Mesenchymal stem cell (in vitro differentiated cells and primary cell): ENCODE results near the gene MISP3.
A peak's percentile ranks its signal among the peaks of the same experiment; 100 is the strongest.

Experiments
- DNase-seq: peaks from one replicate; pipeline ENCODE4 v3.0.0-alpha.2; 2013
- H2AFZ ChIP-seq: one replicate; pipeline ENCODE4 v1.6.1; 2013; ENCODE audit warnings: low read depth, mild to moderate bottlenecking, control low read depth, inconsistent platforms, low read length, moderate library complexity
- H2AK5ac ChIP-seq: 2 replicates; pipeline ENCODE4 v1.6.1; 2013; ENCODE audit warnings: low read length, moderate library complexity, mild to moderate bottlenecking, inconsistent platforms; ENCODE audit not compliant: severe bottlenecking
- H2BK120ac ChIP-seq: one replicate; pipeline ENCODE4 v1.6.1; 2013; ENCODE audit warnings: low read depth, mild to moderate bottlenecking, inconsistent platforms, low read length, moderate library complexity
- H2BK12ac ChIP-seq, 2 experiments: one replicate each; pipeline ENCODE4 v1.6.1; 2013; ENCODE audit warnings: inconsistent platforms in 2 of 2, low read length in 2 of 2, mild to moderate bottlenecking in 2 of 2, moderate library complexity in 2 of 2, control low read depth in 1 of 2
- H2BK15ac ChIP-seq: one replicate; pipeline ENCODE4 v1.6.1; 2013; ENCODE audit warnings: mild to moderate bottlenecking, low read depth, inconsistent platforms; ENCODE audit not compliant: poor library complexity, severe bottlenecking
- H2BK5ac ChIP-seq: 2 replicates; pipeline ENCODE4 v1.6.1; 2013; ENCODE audit warnings: low read depth, mild to moderate bottlenecking, low read length, control low read depth, inconsistent platforms; ENCODE audit not compliant: poor library complexity, severe bottlenecking
- H3K14ac ChIP-seq, 2 experiments: one replicate each; pipeline ENCODE4 v1.6.1; 2013; ENCODE audit warnings: inconsistent platforms in 2 of 2, low read length in 2 of 2, control low read depth in 1 of 2, mild to moderate bottlenecking in 1 of 2, moderate library complexity in 1 of 2
- H3K18ac ChIP-seq, 2 experiments: one replicate each; pipeline ENCODE4 v1.6.1; 2013; ENCODE audit warnings: inconsistent platforms in 2 of 2, low read length in 2 of 2, control low read depth in 1 of 2, low read depth in 1 of 2, mild to moderate bottlenecking in 1 of 2
- H3K23ac ChIP-seq, 2 experiments: one replicate each; pipeline ENCODE4 v1.6.1; 2013; ENCODE audit warnings: inconsistent platforms in 2 of 2, low read length in 2 of 2, mild to moderate bottlenecking in 2 of 2, moderate library complexity in 2 of 2, control low read depth in 1 of 2
- H3K27ac ChIP-seq: 2 replicates; pipeline ENCODE4 v1.5.1; 2013; ENCODE audit warnings: mild to moderate bottlenecking, moderate library complexity, low read length, control low read depth, inconsistent platforms; ENCODE audit not compliant: poor library complexity, severe bottlenecking
- H3K27me3 ChIP-seq, 2 experiments: 2 replicates each; pipeline versions ENCODE4 v1.6.1 to v1.7.0; 2013; ENCODE audit warnings: low read length in 2 of 2, mild to moderate bottlenecking in 2 of 2, moderate library complexity in 2 of 2, control low read depth in 1 of 2, inconsistent platforms in 1 of 2; ENCODE audit not compliant: control insufficient read depth in 1 of 2, insufficient read depth in 1 of 2
- H3K36me3 ChIP-seq, 2 experiments: 2 replicates each; pipeline versions ENCODE4 v1.6.1 to v1.7.0; 2013; ENCODE audit warnings: low read length in 2 of 2, control low read depth in 1 of 2, inconsistent platforms in 1 of 2, low read depth in 1 of 2, mild to moderate bottlenecking in 1 of 2; ENCODE audit not compliant: insufficient read depth in 2 of 2, control insufficient read depth in 1 of 2
- H3K4ac ChIP-seq, 2 experiments: one replicate each; pipeline ENCODE4 v1.6.1; 2013; ENCODE audit warnings: inconsistent platforms in 2 of 2, low read length in 2 of 2, mild to moderate bottlenecking in 2 of 2, moderate library complexity in 2 of 2, control low read depth in 1 of 2, low read depth in 1 of 2
- H3K4me1 ChIP-seq: 2 replicates; pipeline ENCODE4 v1.6.1; 2013; ENCODE audit warnings: low read depth, low read length, control low read depth; ENCODE audit not compliant: control insufficient read depth, insufficient read depth
- H3K4me2 ChIP-seq: 2 replicates; pipeline ENCODE4 v1.6.1; 2013; ENCODE audit warnings: low read length, mild to moderate bottlenecking, inconsistent platforms; ENCODE audit not compliant: poor library complexity, severe bottlenecking
- H3K4me3 ChIP-seq, 2 experiments: 2 replicates each; pipeline versions ENCODE4 v1.5.1 to v1.7.0; 2013; ENCODE audit warnings: low read length in 2 of 2, mild to moderate bottlenecking in 2 of 2, control low read depth in 1 of 2, low read depth in 1 of 2; ENCODE audit not compliant: insufficient read depth in 1 of 2
- H3K79me1 ChIP-seq: replicated peaks from 2 replicates; pipeline ENCODE4 v1.6.1; 2013; ENCODE audit warnings: mild to moderate bottlenecking, control low read depth, low read length, inconsistent platforms; ENCODE audit not compliant: poor library complexity, severe bottlenecking
- H3K9ac ChIP-seq: 2 replicates; pipeline ENCODE4 v1.7.0; 2013; ENCODE audit warnings: mild to moderate bottlenecking, low read length, moderate library complexity
- H3K9me3 ChIP-seq: 2 replicates; pipeline ENCODE4 v1.7.0; 2013; ENCODE audit warnings: mild to moderate bottlenecking, low read length; ENCODE audit not compliant: control insufficient read depth
- H4K8ac ChIP-seq: one replicate; pipeline ENCODE4 v1.6.1; 2013; ENCODE audit warnings: inconsistent platforms, mild to moderate bottlenecking, low read length, moderate library complexity
- H4K91ac ChIP-seq: one replicate; pipeline ENCODE4 v1.6.1; 2013; ENCODE audit warnings: mild to moderate bottlenecking, low read length, inconsistent platforms
- WGBS: methylation state at CpG from one replicate; pipeline ENCODE4 v1.1.7; 2013; ENCODE audit warnings: mixed read lengths; 5-methylcytosine and 5-hydroxymethylcytosine counted together

MISP3 gene

DNA sequence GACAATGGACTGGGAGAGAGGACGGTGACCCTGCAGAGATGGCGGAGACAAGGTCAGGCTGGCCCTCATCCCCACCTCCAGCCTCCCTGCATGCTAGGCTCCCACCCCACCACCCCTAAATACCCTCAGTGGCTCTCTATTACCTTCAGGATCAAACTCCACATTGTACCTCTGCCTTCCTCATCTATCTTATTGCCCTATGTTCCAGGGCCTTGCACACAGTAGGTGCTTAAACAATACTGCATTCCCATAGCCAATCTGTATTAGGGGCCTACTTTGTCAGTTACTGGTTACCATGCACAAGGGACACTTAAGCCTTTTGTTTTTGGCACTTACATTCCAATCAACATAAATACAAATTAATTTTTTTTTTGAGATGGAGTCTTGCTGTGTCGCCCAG lies 17.2 kb upstream of the MISP3 start:
- Histone ChIP-seq H4K91ac (no peak overlapping the region), H3K27me3 (peaks cover 31 to 45% of the 10 kb centered on the region in 2 experiments), H2BK120ac (no peak overlapping the region), H2AK5ac (no peak overlapping the region), H2BK12ac (no peak overlapping the region), H3K23ac (no peak overlapping the region), H3K9ac (no peak overlapping the region), H3K79me1 (no peaks in the 10 kb centered on the region), H3K9me3 (peaks cover 3% of the 10 kb centered on the region), H4K8ac (no peak overlapping the region), H2BK15ac (no peak overlapping the region), H3K4ac (no peak overlapping the region), H2BK5ac (no peak overlapping the region), H3K4me3 (no peak overlapping the region), H3K4me2 (no peak overlapping the region), H3K4me1 (peaks cover 14% of the 10 kb centered on the region), H3K18ac (no peak overlapping the region), H2AFZ (no peak overlapping the region), H3K27ac (no peak overlapping the region), H3K36me3 (peaks cover 0 to 14% of the 10 kb centered on the region in 2 experiments), H3K14ac (no peak overlapping the region)
- no peak for DNase-seq
- WGBS, result 91% methylated on average over 3 of the region's 3 CpGs

DNA sequence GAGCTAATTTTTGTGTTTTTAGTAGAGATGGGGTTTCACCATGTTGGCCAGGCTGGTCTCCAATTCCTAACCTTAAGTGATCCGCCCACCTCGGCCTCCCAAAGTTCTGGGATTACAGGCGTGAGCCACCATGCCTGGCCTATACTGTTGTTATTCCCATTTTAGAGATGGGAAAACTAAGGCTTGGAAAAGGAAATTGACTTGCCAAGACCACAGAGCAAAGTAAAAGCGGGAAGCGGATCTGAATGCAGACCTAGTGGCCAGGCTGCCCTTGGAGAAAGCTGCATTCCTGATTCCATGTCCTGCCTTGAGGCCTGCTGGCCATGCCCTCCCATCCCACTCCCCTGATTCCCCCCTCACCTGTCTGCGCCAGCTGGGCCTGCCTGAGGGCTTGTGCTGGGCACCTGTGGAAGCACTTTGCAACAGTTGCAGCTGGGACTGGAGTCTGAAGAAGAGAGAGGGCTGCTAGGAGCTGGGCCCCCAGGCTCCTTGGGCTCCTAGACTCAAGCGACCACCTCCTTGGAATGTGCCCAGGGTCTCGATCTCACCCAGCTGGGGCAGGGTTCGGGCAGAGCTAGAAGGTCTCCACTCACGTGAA lies 16.4 kb upstream of the MISP3 start:
- H3K18ac ChIP-seq, result no peak overlapping the region
- no peak overlapping the region for H3K4ac ChIP-seq
- no peak overlapping the region for H3K4me3 ChIP-seq
- no peak overlapping the region for H3K23ac ChIP-seq
- peaks cover 14% of the 10 kb centered on the region for H3K4me1 ChIP-seq
- WGBS, result 87% methylated on average over 10 of the region's 10 CpGs
- no peak overlapping the region for H2BK120ac ChIP-seq
- H2AFZ ChIP-seq, result no peak overlapping the region
- no peaks in the 10 kb centered on the region for H3K79me1 ChIP-seq
- no peak overlapping the region for H2BK15ac ChIP-seq
- H3K27me3 ChIP-seq, result peaks cover 34 to 52% of the 10 kb centered on the region in 2 experiments
- no peak overlapping the region for H3K14ac ChIP-seq
- no peak overlapping the region for H2BK5ac ChIP-seq
- no peak for DNase-seq
- no peak overlapping the region for H2AK5ac ChIP-seq
- H3K9ac ChIP-seq, result no peak overlapping the region
- no peak overlapping the region for H4K8ac ChIP-seq
- H4K91ac ChIP-seq, result no peak overlapping the region
- no peak overlapping the region for H3K4me2 ChIP-seq
- peaks cover 0 to 9% of the 10 kb centered on the region in 2 experiments for H3K36me3 ChIP-seq
- no peak overlapping the region for H3K27ac ChIP-seq
- H2BK12ac ChIP-seq, result peak overlapping the region in 1 of 2 experiments; percentile 31
- H3K9me3 ChIP-seq, result peaks cover 3% of the 10 kb centered on the region

- Histone ChIP-seq H3K4me1 (peaks cover 18% of the 10 kb centered on the region), H3K4ac (no peak overlapping the region), H3K79me1 (no peaks in the 10 kb centered on the region), H2BK120ac (no peak overlapping the region), H3K36me3 (peaks cover 0 to 5% of the 10 kb centered on the region in 2 experiments), H2BK12ac (no peak overlapping the region), H3K4me3 (peak overlapping the region in 1 of 2 experiments; percentile 42), H2BK5ac (no peak overlapping the region), H2BK15ac (no peak overlapping the region), H4K8ac (no peak overlapping the region), H3K9ac (no peak overlapping the region), H3K18ac (peak overlapping the region in 1 of 2 experiments; percentile 34), H3K14ac (no peak overlapping the region), H3K4me2 (peak overlapping the region; percentile 90), H3K27ac (no peak overlapping the region), H4K91ac (no peak overlapping the region), H2AK5ac (no peak overlapping the region), H3K27me3 (peaks cover 34 to 55% of the 10 kb centered on the region in 2 experiments), H3K9me3 (peaks cover 3% of the 10 kb centered on the region), H2AFZ (no peak overlapping the region), H3K23ac (no peak overlapping the region)
- 32% methylated on average over 16 of the region's 19 CpGs for WGBS
- no peak for DNase-seq
These were observed 15.7 kb upstream of the MISP3 start for GRCh38 chr19:14056741-14057356.

DNA sequence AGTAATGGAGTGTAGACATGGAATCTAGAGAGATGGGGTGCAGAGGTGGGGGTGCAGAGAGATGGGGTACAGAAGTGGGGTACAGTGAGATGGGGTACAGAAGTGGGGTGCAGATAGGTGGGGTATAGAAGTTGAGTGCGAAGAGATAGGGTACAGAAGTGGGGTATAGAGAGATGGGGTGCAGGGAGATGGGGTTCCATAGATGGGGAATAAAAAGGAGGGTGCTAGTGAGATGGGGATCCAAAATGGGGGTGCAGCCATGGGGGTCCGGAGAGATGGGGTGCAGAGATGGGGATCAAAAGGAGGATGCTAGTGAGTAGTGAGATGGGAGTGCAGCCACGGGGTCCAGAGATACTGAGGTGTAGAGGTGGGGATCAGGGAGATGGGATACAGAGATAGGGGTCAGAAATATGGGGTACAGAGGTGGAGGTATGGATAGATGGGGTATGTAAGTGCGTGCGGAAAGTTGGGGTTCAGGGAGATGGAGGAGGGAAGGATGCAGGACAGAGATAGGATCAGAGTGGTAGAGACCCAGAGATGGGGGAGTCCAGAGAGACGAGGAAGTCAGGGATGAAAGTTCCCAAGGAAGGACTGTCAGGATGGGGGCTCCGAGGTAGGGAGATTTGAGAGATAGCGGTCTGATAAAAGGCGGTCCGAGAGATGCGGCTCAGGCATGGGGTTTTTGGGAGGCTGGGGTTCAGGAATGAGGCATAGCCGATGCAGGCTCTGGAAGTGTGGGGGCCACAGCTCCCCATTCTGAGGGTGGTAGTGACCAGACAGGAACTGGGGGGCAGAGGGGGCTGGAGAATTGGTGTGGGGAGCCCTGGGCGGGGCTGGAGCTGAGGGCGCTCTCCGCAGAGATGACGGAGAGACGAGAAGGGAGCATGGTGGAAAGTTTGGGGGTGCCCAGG lies 14.1 kb upstream of the MISP3 start:
- no peaks in the 10 kb centered on the region for H3K79me1 ChIP-seq
- no peak overlapping the region for H2AFZ ChIP-seq
- H3K4ac ChIP-seq, result no peak overlapping the region
- no peak overlapping the region for H4K8ac ChIP-seq
- H3K23ac ChIP-seq, result no peak overlapping the region
- no peak overlapping the region for H2BK12ac ChIP-seq
- no peak overlapping the region for H2BK120ac ChIP-seq
- no peaks in the 10 kb centered on the region for H3K9me3 ChIP-seq
- H2AK5ac ChIP-seq, result no peak overlapping the region
- no peaks in the 10 kb centered on the region for H3K36me3 ChIP-seq
- H3K27ac ChIP-seq, result no peak overlapping the region
- H3K4me1 ChIP-seq, result peaks cover 21% of the 10 kb centered on the region
- H3K27me3 ChIP-seq, result peaks cover 34 to 59% of the 10 kb centered on the region in 2 experiments
- H3K14ac ChIP-seq, result no peak overlapping the region
- no peak overlapping the region for H4K91ac ChIP-seq
- no peak overlapping the region for H2BK5ac ChIP-seq
- no peak overlapping the region for H3K9ac ChIP-seq
- no peak overlapping the region for H3K18ac ChIP-seq
- H3K4me3 ChIP-seq, result no peak overlapping the region
- H3K4me2 ChIP-seq, result no peak overlapping the region
- no peak overlapping the region for H2BK15ac ChIP-seq
- no peak for DNase-seq
- 52% methylated on average over 17 of the region's 17 CpGs for WGBS
